GM21423 (cell line): ENCODE measurements around the gene DGKG.

Experiments used
- ATAC-seq: cut with Tn5 transposase; IDR thresholded peaks from one replicate; pipeline ENCODE4 v1.9.1; 2021; ENCODE audit warnings: mild to moderate bottlenecking, moderate library complexity; ENCODE audit not compliant: unreplicated experiment

The DGKG gene

GRCh38 chr3:186361762-186362536 lies at the start of gene DGKG:
Gene DGKG (minus strand): TSS chr3:186362234. CDS start chr3:186320459, 41,775 bp downstream.
- ATAC-seq, result peak; percentile 60

- ATAC-seq, result no peak
Measured at GRCh38 chr3:186411089-186411488, 49.1 kb upstream of the DGKG start.

- ATAC-seq, result no peak
Measured at GRCh38 chr3:186406669-186407635, 44.9 kb upstream of the DGKG start.

- no peak for ATAC-seq
Measured at GRCh38 chr3:186401556-186401955, 39.5 kb upstream of the DGKG start.

- ATAC-seq, result no peak
Measured at GRCh38 chr3:186400662-186401061, 38.6 kb upstream of the DGKG start.

GRCh38 chr3:186400026-186400425 lies 38.0 kb upstream of the DGKG start:
- no peak for ATAC-seq

GRCh38 chr3:186394566-186395217 lies 32.7 kb upstream of the DGKG start:
- ATAC-seq, result no peak

GRCh38 chr3:186386883-186387560 lies 25.0 kb upstream of the DGKG start:
- ATAC-seq, result no peak

GRCh38 chr3:186385856-186386602 lies 24.0 kb upstream of the DGKG start:
- ATAC-seq, result no peak

GRCh38 chr3:186383026-186383993 lies 21.3 kb upstream of the DGKG start:
- no peak for ATAC-seq

- ATAC-seq, result peak; percentile 70
Measured at GRCh38 chr3:186382217-186382885, 20.3 kb upstream of the DGKG start.

GRCh38 chr3:186381424-186382216 lies 19.6 kb upstream of the DGKG start:
- no peak for ATAC-seq

GRCh38 chr3:186380622-186381380 lies 18.8 kb upstream of the DGKG start:
- ATAC-seq, result no peak

- ATAC-seq, result no peak
Measured at GRCh38 chr3:186375443-186375842, 13.4 kb upstream of the DGKG start.

- ATAC-seq, result no peak
Measured at GRCh38 chr3:186374376-186374775, 12.3 kb upstream of the DGKG start.

GRCh38 chr3:186369217-186369616 lies 7.2 kb upstream of the DGKG start:
- no peak for ATAC-seq

- no peak for ATAC-seq
Measured at GRCh38 chr3:186368717-186369116, 6.7 kb upstream of the DGKG start.
